Prostate gland (tissue), 2 donors: ENCODE results near the gene CELF2. TPM values are rescaled to one million over a fixed set of nuclear protein-coding genes. Genes with fewer than 3 reads are reported as not detected.

Experiments used
- DNase-seq: peaks from one replicate; pipeline ENCODE4 v3.0.0-alpha.2; 2019; ENCODE audit warnings: low spot score
- H3K27ac ChIP-seq, 2 donors: fragments of 200-600 bp; sonication (generic); 2 replicates each; pipeline ENCODE4 v1.5.1; 2017 to 2019
- H3K27me3 ChIP-seq: fragments of 200-600 bp; sonication (generic); replicated peaks from 2 replicates; pipeline ENCODE4 v1.5.1; 2019; ENCODE audit not compliant: insufficient read depth
- H3K36me3 ChIP-seq, 2 donors: fragments of 200-600 bp; sonication (generic); 1 replicate in 1 of 2; 2 replicates in 1 of 2; pipeline versions ENCODE4 v1.5.1 to v1.8.1; 2017 to 2019
- H3K4me1 ChIP-seq: fragments of 200-600 bp; sonication (generic); replicated peaks from 2 replicates; pipeline ENCODE4 v1.5.1; 2019
- H3K4me3 ChIP-seq, 2 donors: fragments of 200-600 bp; sonication (generic); 2 replicates each; pipeline ENCODE4 v1.5.1; 2017 to 2019
- H3K9me3 ChIP-seq: fragments of 200-600 bp; sonication (generic); 2 replicates; pipeline ENCODE4 v1.5.1; 2017
- CTCF ChIP-seq, 4 experiments: fragments of 200-600 bp in 2 of 4; fragments of 450-650 bp in 2 of 4; sonication (generic) in 2 of 4; IDR thresholded peaks; 1 replicate in 3 of 4; 2 replicates in 1 of 4; pipeline ENCODE4 v1.5.1; 2016 to 2019; ENCODE audit warnings: antibody characterized with exemption in 4 of 4, mild to moderate bottlenecking in 2 of 4, moderate library complexity in 2 of 4
- POLR2A ChIP-seq: fragments of 450-650 bp; IDR thresholded peaks from one replicate; pipeline ENCODE4 v1.6.1; 2016; ENCODE audit warnings: antibody characterized with exemption, mild to moderate bottlenecking
- POLR2AphosphoS5 ChIP-seq: sonication (generic); formaldehyde crosslinking; IDR thresholded peaks from one replicate; pipeline ENCODE4 v1.6.1; 2017; ENCODE audit warnings: antibody characterized with exemption
- WGBS: methylation state at CpG from one replicate; pipeline ENCODE4 v1.1.5; 2018; 5-methylcytosine and 5-hydroxymethylcytosine counted together
- intact Hi-C: fragments of 100-400 bp; cut with DNase I; formaldehyde crosslinking; loops from one replicate; pipeline ENCODE4 v1.14.2; 2022
- total RNA-seq, 2 donors: library from RNA; depleted of rRNA; stranded (reverse); fragments of >200 nt; gene quantifications; one replicate each; pipeline ENCODE4 v1.1.0, GENCODE V29; 2016

CELF2 gene
- total RNA-seq, 2 donors from 2014 or later = 19.2 to 43.2 TPM

GRCh38 chr10:11189582-11190376 lies 172.1 kb downstream of the CELF2 start:
- no peak for DNase-seq
- Histone ChIP-seq H3K27me3 (no peaks in the 10 kb centered on the region), H3K4me1 (no peaks in the 10 kb centered on the region), H3K4me3 (no peak overlapping the region), H3K9me3 (no peaks in the 10 kb centered on the region), H3K36me3 (no peaks in the 10 kb centered on the region), H3K27ac (no peak overlapping the region)
- TF ChIP-seq POLR2AphosphoS5 = no peak
- TF ChIP-seq CTCF (IDR thresholded peaks at IDR 0.05) = no peak
- TF ChIP-seq POLR2A = no peak
- whole genome bisulfite sequencing = 52% methylated on average over 6 of the region's 6 CpGs
- intact Hi-C loops = no loop called here

- H3K4me3 ChIP-seq = no peak overlapping the region
- no peaks in the 10 kb centered on the region for H3K36me3 ChIP-seq
- TF ChIP-seq POLR2A (no peak), CTCF (IDR thresholded peaks at IDR 0.05) (no peak), POLR2AphosphoS5 (no peak)
- DNase-seq = no peak
- 89% methylated on average over 5 of the region's 5 CpGs for WGBS
- H3K9me3 ChIP-seq = no peaks in the 10 kb centered on the region
- intact Hi-C loops = no loop called here
- no peak overlapping the region for H3K27ac ChIP-seq
- H3K4me1 ChIP-seq = no peaks in the 10 kb centered on the region
- no peaks in the 10 kb centered on the region for H3K27me3 ChIP-seq
Measured at GRCh38 chr10:11191190-11191589, 173.5 kb downstream of the CELF2 start.

- no peak for TF ChIP-seq POLR2AphosphoS5
- no peak for TF ChIP-seq POLR2A
- TF ChIP-seq CTCF (IDR thresholded peaks at IDR 0.05) = no peak
- no peak for DNase-seq
- H3K36me3 ChIP-seq = no peaks in the 10 kb centered on the region
- no peak overlapping the region for H3K27ac ChIP-seq
- H3K4me3 ChIP-seq = no peak overlapping the region
- H3K27me3 ChIP-seq = no peaks in the 10 kb centered on the region
- no peaks in the 10 kb centered on the region for H3K4me1 ChIP-seq
- 81% methylated on average over 5 of the region's 5 CpGs for whole genome bisulfite sequencing
- no peaks in the 10 kb centered on the region for H3K9me3 ChIP-seq
- intact Hi-C loops = no loop called here
Measured at GRCh38 chr10:11191678-11192077, 174.0 kb downstream of the CELF2 start.

GRCh38 chr10:11192304-11193000 lies 174.8 kb downstream of the CELF2 start:
- TF ChIP-seq POLR2AphosphoS5 = no peak
- no peak for TF ChIP-seq POLR2A
- TF ChIP-seq CTCF (IDR thresholded peaks at IDR 0.05) = no peak
- 91% methylated on average over 11 of the region's 11 CpGs for whole genome bisulfite sequencing
- Histone ChIP-seq H3K4me1 (no peaks in the 10 kb centered on the region), H3K9me3 (no peaks in the 10 kb centered on the region), H3K27ac (no peak overlapping the region), H3K4me3 (no peak overlapping the region), H3K27me3 (no peaks in the 10 kb centered on the region), H3K36me3 (no peaks in the 10 kb centered on the region)
- intact Hi-C loops = no loop called here
- no peak for DNase-seq
